HCT116 (cell line): ENCODE results near the gene H6PD. TPM values are rescaled to one million over a fixed set of nuclear protein-coding genes. Genes with fewer than 3 reads are reported as not detected.

ENCODE experiments used
- ATAC-seq: fragments of 200-7000 bp; cut with Tn5 transposase; 2 replicates; pipeline ENCODE4 v1.9.1; 2020; ENCODE audit warnings: mild to moderate bottlenecking, moderate library complexity
- BruUV-seq: library from RNA; stranded (reverse); fragments of 400-500 nt; replicated peaks from 2 replicates; lab custom pipeline; 2021; lab: Mats Ljungman, UMichigan
- CTCF ChIA-PET: fragments of 300-600 bp; sonication (Branson Sonifier 250); formaldehyde crosslinking; loops from one replicate; lab custom pipeline; 2021; ENCODE audit warnings: antibody characterized with exemption; lab: Charles Lee
- POLR2A ChIA-PET: fragments of 300-600, 350-600 bp; sonication (Branson Sonifier 250); formaldehyde crosslinking; loops from one replicate; lab custom pipeline; 2021; ENCODE audit warnings: antibody characterized with exemption; lab: Charles Lee
- RAD21 ChIA-PET, 2 experiments: fragments of 300-600 bp; sonication (Branson Sonifier 250); formaldehyde crosslinking; loops; one replicate each; lab custom pipeline; 2023; ENCODE audit warnings: low total read pairs in 2 of 2; ENCODE audit not compliant: uncharacterized antibody in 2 of 2, unreplicated experiment in 2 of 2, low non-redundant PET in 1 of 2; lab: Charles Lee
- DNase-seq: peaks from one replicate; pipeline ENCODE4 v3.0.0-alpha.2; 2010; ENCODE audit warnings: low read depth, low spot score
- H2AFZ ChIP-seq: fragments of 200-600 bp; shearing (Covaris generic), sonication (generic); 2 replicates; pipeline ENCODE4 v1.6.1; 2017; ENCODE audit warnings: low read depth, mixed run types, mixed read lengths, antibody characterized with exemption, low read length; ENCODE audit not compliant: poor library complexity, severe bottlenecking
- H3K27ac ChIP-seq: 2 replicates; pipeline ENCODE4 v1.5.1; 2012; ENCODE audit warnings: low read depth, low read length
- H3K27me3 ChIP-seq: fragments of 200-600 bp; sonication (generic); 2 replicates; pipeline ENCODE4 v1.6.1; 2016; ENCODE audit warnings: mixed run types, low read length, mixed read lengths; ENCODE audit not compliant: insufficient read depth
- H3K36me3 ChIP-seq, 2 experiments: fragments of 200-500 bp in 1 of 2; fragments of 200-600 bp in 1 of 2; sonication (Bioruptor generic) in 1 of 2; sonication (generic) in 1 of 2; 2 replicates each; pipeline versions ENCODE4 v1.5.1 to v1.6.1; 2014 to 2016; ENCODE audit warnings: low read length in 2 of 2, inconsistent platforms in 1 of 2, mixed read lengths in 1 of 2, mixed run types in 1 of 2; ENCODE audit not compliant: insufficient read depth in 2 of 2, control insufficient read depth in 1 of 2
- H3K4me1 ChIP-seq, 2 experiments: fragments of 200-600 bp in 1 of 2; sonication (generic) in 1 of 2; 2 replicates each; pipeline versions ENCODE4 v1.5.1 to v1.6.1; 2012 to 2017; ENCODE audit warnings: low read length in 2 of 2, inconsistent platforms in 1 of 2, mild to moderate bottlenecking in 1 of 2, mixed read lengths in 1 of 2, mixed run types in 1 of 2, moderate library complexity in 1 of 2; ENCODE audit not compliant: insufficient read depth in 2 of 2, control insufficient read depth in 1 of 2
- H3K4me2 ChIP-seq: fragments of 200-600 bp; sonication (generic); 2 replicates; pipeline ENCODE4 v1.6.1; 2017; ENCODE audit warnings: mixed run types, low read length, mixed read lengths
- H3K4me3 ChIP-seq, 2 experiments: fragments of 200-600 bp in 1 of 2; sonication (generic) in 1 of 2; replicated peaks in 1 of 2; 2 replicates each; pipeline ENCODE4 v1.5.1; 2011 to 2016; ENCODE audit warnings: low read length in 2 of 2, control low read depth in 1 of 2, low read depth in 1 of 2, mild to moderate bottlenecking in 1 of 2, mixed read lengths in 1 of 2, mixed run types in 1 of 2
- H3K79me2 ChIP-seq: fragments of 200-600 bp; sonication (generic); 2 replicates; pipeline ENCODE4 v1.6.1; 2017; ENCODE audit warnings: mild to moderate bottlenecking, mixed run types, low read length, moderate library complexity, mixed read lengths; ENCODE audit not compliant: insufficient read depth
- H3K9ac ChIP-seq: fragments of 200-600 bp; sonication (generic); 2 replicates; pipeline ENCODE4 v1.6.1; 2016; ENCODE audit warnings: low read length, mixed read lengths
- H3K9me2 ChIP-seq: fragments of 200-600 bp; sonication (generic), shearing (Covaris generic); 2 replicates; pipeline ENCODE4 v1.6.1; 2017; ENCODE audit warnings: mixed run types, mild to moderate bottlenecking, moderate library complexity; ENCODE audit not compliant: insufficient read depth
- H3K9me3 ChIP-seq, 2 experiments: fragments of 200-500 bp in 1 of 2; fragments of 200-600 bp in 1 of 2; sonication (Bioruptor generic) in 1 of 2; sonication (generic) in 1 of 2; 2 replicates each; pipeline ENCODE4 v1.6.1; 2014 to 2017; ENCODE audit warnings: low read length in 2 of 2, mixed read lengths in 2 of 2, inconsistent platforms in 1 of 2, low read depth in 1 of 2, mild to moderate bottlenecking in 1 of 2, mixed run types in 1 of 2, moderate library complexity in 1 of 2; ENCODE audit not compliant: control insufficient read depth in 1 of 2, insufficient read depth in 1 of 2
- H4K20me1 ChIP-seq: fragments of 200-600 bp; sonication (generic), shearing (Covaris generic); 2 replicates; pipeline ENCODE4 v1.6.1; 2017; ENCODE audit warnings: mixed run types, mild to moderate bottlenecking, moderate library complexity; ENCODE audit not compliant: insufficient read depth
- CBX3 ChIP-seq: IDR thresholded peaks from 2 replicates; pipeline ENCODE4 v1.6.1; 2012; ENCODE audit warnings: low read depth
- CEBPB ChIP-seq: IDR thresholded peaks from 2 replicates; pipeline ENCODE4 v1.6.1; 2012; ENCODE audit warnings: low read depth
- CTCF ChIP-seq, 3 experiments: fragments of 200-600 bp in 1 of 3; sonication (generic) in 1 of 3; IDR thresholded peaks in 2 of 3; conservative IDR thresholded peaks in 1 of 3; 2 replicates each; pipeline ENCODE4 v1.5.1; 2012 to 2017; ENCODE audit warnings: low read depth in 2 of 3, low read length in 2 of 3, antibody characterized with exemption in 1 of 3, borderline replicate concordance in 1 of 3, control low read depth in 1 of 3, mild to moderate bottlenecking in 1 of 3, mixed read lengths in 1 of 3, mixed run types in 1 of 3, moderate library complexity in 1 of 3; ENCODE audit not compliant: insufficient read depth in 1 of 3
- EGR1 ChIP-seq: IDR thresholded peaks from 2 replicates; pipeline ENCODE4 v1.6.1; 2012; ENCODE audit warnings: low read depth
- ELF1 ChIP-seq: IDR thresholded peaks from 2 replicates; pipeline ENCODE4 v1.6.1; 2012; ENCODE audit warnings: low read depth, borderline replicate concordance
- EZH2phosphoT487 ChIP-seq: fragments of 200-600 bp; IDR thresholded peaks from 2 replicates; pipeline ENCODE4 v1.6.1; 2018; ENCODE audit warnings: antibody characterized with exemption, borderline replicate concordance
- FOSL1 ChIP-seq: IDR thresholded peaks from 2 replicates; pipeline ENCODE4 v1.6.1; 2012; ENCODE audit warnings: low read depth
- JUND ChIP-seq: IDR thresholded peaks from 2 replicates; pipeline ENCODE4 v1.6.1; 2012
- POLR2AphosphoS5 ChIP-seq: IDR thresholded peaks from 2 replicates; pipeline ENCODE4 v1.6.1; 2011; ENCODE audit warnings: mild to moderate bottlenecking, low read depth, low read length, moderate library complexity
- RAD21 ChIP-seq: IDR thresholded peaks from 2 replicates; pipeline ENCODE4 v1.6.1; 2012; ENCODE audit warnings: low read depth, mild to moderate bottlenecking
- SIN3A ChIP-seq: IDR thresholded peaks from 2 replicates; pipeline ENCODE4 v1.6.1; 2012; ENCODE audit warnings: low read depth
- SP1 ChIP-seq: IDR thresholded peaks from 2 replicates; pipeline ENCODE4 v1.6.1; 2012; ENCODE audit warnings: low read depth
- TCF7L2 ChIP-seq: IDR thresholded peaks from 2 replicates; pipeline ENCODE4 v1.7.0; 2011; ENCODE audit warnings: borderline replicate concordance, inconsistent platforms; ENCODE audit not compliant: insufficient read depth, insufficient read length; ENCODE audit errors: extremely low read depth
- ZFX ChIP-seq: fragments of 450-650 bp; IDR thresholded peaks from 2 replicates; pipeline ENCODE4 v1.6.1; 2017
- ZNF274 ChIP-seq: fragments of 200-500 bp; sonication (Bioruptor generic); IDR thresholded peaks from 2 replicates; pipeline ENCODE4 v1.6.1; 2014; ENCODE audit warnings: mild to moderate bottlenecking, low read depth, low read length, inconsistent platforms
- intact Hi-C: fragments of 100-400 bp; cut with micrococcal nuclease; formaldehyde crosslinking; loops from 2 replicates; pipeline ENCODE4 v1.10.0; 2022
- total RNA-seq: library from RNA; stranded (reverse); gene quantifications from one replicate; pipeline ENCODE4 v1.2.1, GENCODE V29; 2021; ENCODE audit not compliant: unreplicated experiment
- TF ChIP-seq, protein P1 (sequence below): IDR thresholded peaks from 2 replicates; pipeline ENCODE4 v1.6.1; 2011; ENCODE audit warnings: mild to moderate bottlenecking, low read length, moderate library complexity; ENCODE audit not compliant: insufficient replicate concordance; ENCODE audit errors: extremely low read depth

Gene H6PD
- total RNA-seq, 1 experiment from 2014 or later = 16.2 TPM

- TF ChIP-seq ZFX = no peak
- no peak for TF ChIP-seq CEBPB
- TF ChIP-seq, protein P1, sequence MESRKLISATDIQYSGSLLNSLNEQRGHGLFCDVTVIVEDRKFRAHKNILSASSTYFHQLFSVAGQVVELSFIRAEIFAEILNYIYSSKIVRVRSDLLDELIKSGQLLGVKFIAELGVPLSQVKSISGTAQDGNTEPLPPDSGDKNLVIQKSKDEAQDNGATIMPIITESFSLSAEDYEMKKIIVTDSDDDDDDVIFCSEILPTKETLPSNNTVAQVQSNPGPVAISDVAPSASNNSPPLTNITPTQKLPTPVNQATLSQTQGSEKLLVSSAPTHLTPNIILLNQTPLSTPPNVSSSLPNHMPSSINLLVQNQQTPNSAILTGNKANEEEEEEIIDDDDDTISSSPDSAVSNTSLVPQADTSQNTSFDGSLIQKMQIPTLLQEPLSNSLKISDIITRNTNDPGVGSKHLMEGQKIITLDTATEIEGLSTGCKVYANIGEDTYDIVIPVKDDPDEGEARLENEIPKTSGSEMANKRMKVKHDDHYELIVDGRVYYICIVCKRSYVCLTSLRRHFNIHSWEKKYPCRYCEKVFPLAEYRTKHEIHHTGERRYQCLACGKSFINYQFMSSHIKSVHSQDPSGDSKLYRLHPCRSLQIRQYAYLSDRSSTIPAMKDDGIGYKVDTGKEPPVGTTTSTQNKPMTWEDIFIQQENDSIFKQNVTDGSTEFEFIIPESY = no peak
- TF ChIP-seq ELF1 = no peak
- TF ChIP-seq POLR2AphosphoS5 = no peak
- no peak for TF ChIP-seq EZH2phosphoT487
- no peak for TF ChIP-seq SP1
- no peak for TF ChIP-seq TCF7L2
- TF ChIP-seq EGR1 = no peak
- TF ChIP-seq FOSL1 = no peak
- TF ChIP-seq RAD21 = no peak
- TF ChIP-seq SIN3A = no peak
- TF ChIP-seq ZNF274 = no peak
- TF ChIP-seq CBX3 = no peak
- TF ChIP-seq JUND = no peak
- TF ChIP-seq CTCF (IDR thresholded peaks at IDR 0.05 in 2 of 3, conservative IDR thresholded peaks at IDR 0.05 in 1 of 3; ENCODE audit: borderline replicate concordance in 1 of 3, insufficient read depth in 1 of 3, low read depth in 2 of 3, low read length in 2 of 3) = no peak
- TF ChIP-seq, all 23 proteins: peak for 0
- DNase-seq (no peak), ATAC-seq (no peak)
- intact Hi-C loops = no loop called here
- Histone ChIP-seq H3K79me2 (peaks cover 62% of the 10 kb centered on the region), H3K36me3 (no peaks in the 10 kb centered on the region), H3K27me3 (no peaks in the 10 kb centered on the region), H3K4me3 (no peak overlapping the region), H3K9me3 (no peaks in the 10 kb centered on the region), H4K20me1 (no peaks in the 10 kb centered on the region), H3K9me2 (no peaks in the 10 kb centered on the region), H3K9ac (no peak overlapping the region), H3K4me2 (no peak overlapping the region), H2AFZ (no peak overlapping the region), H3K4me1 (peaks cover 0 to under 1% of the 10 kb centered on the region in 2 experiments; a peak in 2 of 4 replicates), H3K27ac (no peak overlapping the region)
- BruUV-seq = no TSS peak
- ChIA-PET POLR2A (no interaction called here), CTCF (no interaction called here), RAD21 (no interaction called here)
Measured at GRCh38 chr1:9309991-9310390, 75.4 kb downstream of the H6PD start.
